ENCODE results near the gene CDC14A.

Gene CDC14A

GRCh38 chr1:100543640-100544039 lies 191.3 kb downstream of the CDC14A start:
- Histone ChIP-seq H3K9me2 (replicated peaks; ENCODE audit: insufficient read depth, low read length) (no peaks in the 10 kb centered on the region), H3K9me3 (ENCODE audit: insufficient read depth, low read length) (no peaks in the 10 kb centered on the region), H2AFZ (ENCODE audit: low read depth, low read length, severe bottlenecking) (no peak overlapping the region), H3K27me3 (ENCODE audit: low read length) (no peaks in the 10 kb centered on the region), H3K9ac (ENCODE audit: low read length) (no peak overlapping the region), H3K36me3 (ENCODE audit: low read length) (no peaks in the 10 kb centered on the region), H4K20me1 (ENCODE audit: low read depth, low read length) (no peaks in the 10 kb centered on the region), H3K27ac (ENCODE audit: low read depth, low read length) (no peak overlapping the region), H3K4me3 (ENCODE audit: insufficient read depth, low read length, poor library complexity, severe bottlenecking) (no peak overlapping the region), H3K79me2 (ENCODE audit: insufficient read depth, low read length) (no peaks in the 10 kb centered on the region), H3K4me2 (ENCODE audit: low read depth, low read length, poor library complexity, severe bottlenecking) (no peak overlapping the region), H3F3A (ENCODE audit: insufficient read depth) (no peaks in the 10 kb centered on the region)
- TF ChIP-seq EZH2phosphoT487 (conservative IDR thresholded peaks at IDR 0.05; ENCODE audit: low read length), result no peak
- TF ChIP-seq CTCF (IDR thresholded peaks at IDR 0.05; ENCODE audit: insufficient read depth, low read length, poor library complexity, severe bottlenecking), result peak; percentile 40

GRCh38 chr1:100544791-100545190 lies 192.5 kb downstream of the CDC14A start:
- H3K4me3 ChIP-seq (ENCODE audit: insufficient read depth, low read length, poor library complexity, severe bottlenecking), result no peak overlapping the region
- no peaks in the 10 kb centered on the region for H3F3A ChIP-seq (ENCODE audit: insufficient read depth)
- no peaks in the 10 kb centered on the region for H3K9me2 ChIP-seq (replicated peaks; ENCODE audit: insufficient read depth, low read length)
- no peak overlapping the region for H3K9ac ChIP-seq (ENCODE audit: low read length)
- H3K4me2 ChIP-seq (ENCODE audit: low read depth, low read length, poor library complexity, severe bottlenecking), result no peak overlapping the region
- H3K27ac ChIP-seq (ENCODE audit: low read depth, low read length), result no peak overlapping the region
- TF ChIP-seq CTCF (IDR thresholded peaks at IDR 0.05; ENCODE audit: insufficient read depth, low read length, poor library complexity, severe bottlenecking) (no peak), EZH2phosphoT487 (conservative IDR thresholded peaks at IDR 0.05; ENCODE audit: low read length) (no peak)
- H3K36me3 ChIP-seq (ENCODE audit: low read length), result no peaks in the 10 kb centered on the region
- H3K79me2 ChIP-seq (ENCODE audit: insufficient read depth, low read length), result no peaks in the 10 kb centered on the region
- no peaks in the 10 kb centered on the region for H3K9me3 ChIP-seq (ENCODE audit: insufficient read depth, low read length)
- H2AFZ ChIP-seq (ENCODE audit: low read depth, low read length, severe bottlenecking), result no peak overlapping the region
- H4K20me1 ChIP-seq (ENCODE audit: low read depth, low read length), result no peaks in the 10 kb centered on the region
- H3K27me3 ChIP-seq (ENCODE audit: low read length), result no peaks in the 10 kb centered on the region

GRCh38 chr1:100545855-100546254 lies 193.5 kb downstream of the CDC14A start:
- Histone ChIP-seq H3F3A (ENCODE audit: insufficient read depth) (no peaks in the 10 kb centered on the region), H3K9me2 (replicated peaks; ENCODE audit: insufficient read depth, low read length) (no peaks in the 10 kb centered on the region), H3K27ac (ENCODE audit: low read depth, low read length) (no peak overlapping the region), H3K79me2 (ENCODE audit: insufficient read depth, low read length) (no peaks in the 10 kb centered on the region), H3K4me3 (ENCODE audit: insufficient read depth, low read length, poor library complexity, severe bottlenecking) (no peak overlapping the region), H4K20me1 (ENCODE audit: low read depth, low read length) (no peaks in the 10 kb centered on the region), H3K9ac (ENCODE audit: low read length) (no peak overlapping the region), H3K9me3 (ENCODE audit: insufficient read depth, low read length) (no peaks in the 10 kb centered on the region), H2AFZ (ENCODE audit: low read depth, low read length, severe bottlenecking) (no peak overlapping the region), H3K4me2 (ENCODE audit: low read depth, low read length, poor library complexity, severe bottlenecking) (no peak overlapping the region), H3K27me3 (ENCODE audit: low read length) (no peaks in the 10 kb centered on the region), H3K36me3 (ENCODE audit: low read length) (no peaks in the 10 kb centered on the region)
- TF ChIP-seq CTCF (IDR thresholded peaks at IDR 0.05; ENCODE audit: insufficient read depth, low read length, poor library complexity, severe bottlenecking), result no peak
- TF ChIP-seq EZH2phosphoT487 (conservative IDR thresholded peaks at IDR 0.05; ENCODE audit: low read length), result no peak
